ENCODE data around the gene KIAA0753. TPM values are rescaled to one million over a fixed set of nuclear protein-coding genes. Genes with fewer than 3 reads are reported as not detected.
"Not testable (repeated sequence)": the region's sequence is repeated elsewhere in the genome, so short reads cannot be mapped to it uniquely, and the experiment has no call there.

Gene KIAA0753
- total and polyA plus RNA-seq, 10 of the 15 experiments (the other 5 are each of a cell fraction or from before 2014, with no cell fraction given), result 2.2 to 15.2 (median 7.7) TPM

- Histone ChIP-seq H3K4me3 (no peak overlapping the region), H3K9me3 (replicated peaks; ENCODE audit: control insufficient read depth, insufficient read depth, low read length) (no peaks in the 10 kb centered on the region), H3K4me1 (ENCODE audit: control insufficient read depth, insufficient read depth, low read length) (no peaks in the 10 kb centered on the region), H3K36me3 (ENCODE audit: control insufficient read depth in 2 of 2, insufficient read depth in 2 of 2, low read length in 1 of 2) (peaks cover 0 to 19% of the 10 kb centered on the region in 2 experiments; a peak in 3 of 4 replicates), H3K79me2 (ENCODE audit: control insufficient read depth, insufficient read depth, low read length) (no peaks in the 10 kb centered on the region), H2AFZ (ENCODE audit: control insufficient read depth, low read depth, low read length) (no peak overlapping the region), H4K20me1 (ENCODE audit: control insufficient read depth, insufficient read depth) (no peaks in the 10 kb centered on the region), H3K9ac (ENCODE audit: control insufficient read depth, insufficient read depth, low read length) (no peak overlapping the region), H3K27me3 (replicated peaks in 1 of 2; ENCODE audit: control insufficient read depth in 2 of 2, insufficient read depth in 2 of 2, low read length in 1 of 2) (no peaks in the 10 kb centered on the region), H3K27ac (ENCODE audit: control insufficient read depth, insufficient read depth) (no peak overlapping the region), H3K4me2 (ENCODE audit: control insufficient read depth, insufficient read depth) (no peak overlapping the region)
- ChIA-PET SMC1A (ENCODE audit: uncharacterized antibody, unreplicated experiment) (no interaction called here), CTCF (no interaction called here), RAD21 (ENCODE audit: unreplicated experiment) (no interaction called here), POLR2A (no interaction called here)
- intact Hi-C loops (cut with micrococcal nuclease; ENCODE audit: unreplicated experiment) (no loop called here), in situ Hi-C loops (cut with MboI) (no loop called here)
- WGBS (ENCODE audit: insufficient coverage, insufficient replicate concordance, low lambda C conversion rate, missing lambda C conversion rate), result 88% methylated on average over 7 of the region's 7 CpGs
- FAIRE-seq, result no peak
- TF ChIP-seq CEBPZ (IDR thresholded peaks at IDR 0.05; ENCODE audit: low read depth, low read length) (no peak), SIN3A (IDR thresholded peaks at IDR 0.05; ENCODE audit: low read depth, low read length) (no peak), NFIC (IDR thresholded peaks at IDR 0.05; ENCODE audit: low read depth, low read length) (no peak), ZBED1 (IDR thresholded peaks at IDR 0.05; ENCODE audit: borderline replicate concordance) (no peak), SMAD5 (IDR thresholded peaks at IDR 0.05; ENCODE audit: low read depth) (no peak), MYB (IDR thresholded peaks at IDR 0.05; ENCODE audit: borderline replicate concordance, low read depth, low read length) (no peak)
- no peak for DNase-seq (ENCODE audit: low read depth, low spot score)
- no TSS peak for BruUV-seq (replicated peaks)
- no peak for ATAC-seq
Measured at GRCh38 chr17:6596081-6596480, 44.4 kb downstream of the KIAA0753 start.

- H3K9me3 ChIP-seq (replicated peaks; ENCODE audit: control insufficient read depth, insufficient read depth, low read length); RAD21 ChIA-PET (ENCODE audit: unreplicated experiment); H3K4me2 ChIP-seq (ENCODE audit: control insufficient read depth, insufficient read depth); SMC1A ChIA-PET (ENCODE audit: uncharacterized antibody, unreplicated experiment); H3K9ac ChIP-seq (ENCODE audit: control insufficient read depth, insufficient read depth, low read length); H3K27ac ChIP-seq (ENCODE audit: control insufficient read depth, insufficient read depth); CTCF ChIA-PET; H3K4me1 ChIP-seq (ENCODE audit: control insufficient read depth, insufficient read depth, low read length); H3K79me2 ChIP-seq (ENCODE audit: control insufficient read depth, insufficient read depth, low read length); in situ Hi-C loops (cut with MboI); H3K4me3 ChIP-seq; DNase-seq (ENCODE audit: low read depth, low spot score); H2AFZ ChIP-seq (ENCODE audit: control insufficient read depth, low read depth, low read length); BruUV-seq (replicated peaks); ATAC-seq; FAIRE-seq; H4K20me1 ChIP-seq (ENCODE audit: control insufficient read depth, insufficient read depth); H3K27me3 ChIP-seq (replicated peaks in 1 of 2; ENCODE audit: control insufficient read depth in 2 of 2, insufficient read depth in 2 of 2, low read length in 1 of 2); intact Hi-C loops (cut with micrococcal nuclease; ENCODE audit: unreplicated experiment); POLR2A ChIA-PET: not testable (repeated sequence)
- peaks cover 2 to 30% of the 10 kb centered on the region in 2 experiments; a peak in 3 of 4 replicates for H3K36me3 ChIP-seq (ENCODE audit: control insufficient read depth in 2 of 2, insufficient read depth in 2 of 2, low read length in 1 of 2)
- WGBS (ENCODE audit: insufficient coverage, insufficient replicate concordance, low lambda C conversion rate, missing lambda C conversion rate), result 95% methylated on average over 14 of the region's 14 CpGs
Measured at GRCh38 chr17:6593371-6593770, 47.1 kb downstream of the KIAA0753 start.
